Fibroblast of mammary gland (primary cell): Measurements from ENCODE around the gene PLCH2.
"Not testable (repeated sequence)": the region's sequence is repeated elsewhere in the genome, so short reads cannot be mapped to it uniquely, and the experiment has no call there.

Experiments
- DNase-seq: peaks from one replicate; pipeline ENCODE4 v3.0.0-alpha.2; 2010; ENCODE audit warnings: low read depth
- H3K4me3 ChIP-seq: 2 replicates; pipeline ENCODE4 v1.5.1; 2011; ENCODE audit warnings: low read depth, mild to moderate bottlenecking, low read length, moderate library complexity; ENCODE audit not compliant: control insufficient read depth
- CTCF ChIP-seq: conservative IDR thresholded peaks from 2 replicates; pipeline ENCODE4 v1.5.1; 2011; ENCODE audit warnings: low read depth, low read length, inconsistent platforms; ENCODE audit not compliant: control insufficient read depth, insufficient read depth

Gene PLCH2

GRCh38 chr1:2544875-2545640 lies 69.0 kb downstream of the PLCH2 start:
- no peak for TF ChIP-seq CTCF
- no peak for DNase-seq
- no peak overlapping the region for H3K4me3 ChIP-seq

DNA sequence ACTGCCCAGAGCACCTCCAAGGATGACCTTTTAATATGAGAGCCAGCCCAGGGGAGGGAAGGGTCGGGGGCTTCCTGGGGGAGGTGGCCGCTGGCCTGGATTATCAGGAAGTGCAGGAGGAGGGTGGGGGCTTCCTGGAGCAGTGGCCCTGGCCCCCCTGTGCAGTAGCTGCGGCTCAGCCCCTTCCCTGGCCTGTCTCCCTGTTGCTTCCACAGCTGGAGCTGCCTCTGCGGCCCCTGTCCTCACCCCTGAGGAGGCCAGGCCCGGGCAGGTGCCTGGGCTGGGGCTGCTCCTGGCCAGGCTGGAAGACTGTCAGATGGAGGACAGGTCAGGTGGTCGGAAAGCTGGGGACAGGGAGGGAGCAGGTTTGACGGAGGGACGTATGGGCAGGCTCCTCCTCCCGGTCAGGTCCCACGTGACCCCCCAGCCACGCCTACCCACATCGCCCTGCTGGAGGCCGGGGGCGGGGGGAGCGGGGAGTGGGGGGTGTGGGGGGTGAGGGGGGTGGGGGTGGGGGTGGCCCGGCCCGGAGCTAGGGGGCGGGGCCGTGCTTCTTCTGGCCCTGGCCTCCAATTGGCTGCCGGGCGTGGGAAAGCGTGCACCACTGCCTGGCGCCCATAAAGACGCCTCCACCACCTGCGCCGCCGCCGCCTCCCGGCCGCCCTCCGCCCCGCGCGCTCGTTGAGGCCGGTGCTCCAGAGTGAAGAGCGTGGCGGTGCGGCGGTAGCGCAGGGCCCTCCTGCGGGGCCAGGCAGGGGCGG lies 69.8 kb downstream of the PLCH2 start:
- DNase-seq, result peak; percentile 58
- TF ChIP-seq CTCF, result no peak
- peak overlapping the region; percentile 41 for H3K4me3 ChIP-seq

- DNase-seq, result peak; percentile 55
- peak overlapping the region; percentile 41 for H3K4me3 ChIP-seq
- no peak for TF ChIP-seq CTCF
These were observed 70.6 kb downstream of the PLCH2 start for GRCh38 chr1:2546515-2547209.

- no peak overlapping the region for H3K4me3 ChIP-seq
- no peak for TF ChIP-seq CTCF
- DNase-seq, result no peak
These were observed 71.3 kb downstream of the PLCH2 start for GRCh38 chr1:2547210-2548067.

DNA sequence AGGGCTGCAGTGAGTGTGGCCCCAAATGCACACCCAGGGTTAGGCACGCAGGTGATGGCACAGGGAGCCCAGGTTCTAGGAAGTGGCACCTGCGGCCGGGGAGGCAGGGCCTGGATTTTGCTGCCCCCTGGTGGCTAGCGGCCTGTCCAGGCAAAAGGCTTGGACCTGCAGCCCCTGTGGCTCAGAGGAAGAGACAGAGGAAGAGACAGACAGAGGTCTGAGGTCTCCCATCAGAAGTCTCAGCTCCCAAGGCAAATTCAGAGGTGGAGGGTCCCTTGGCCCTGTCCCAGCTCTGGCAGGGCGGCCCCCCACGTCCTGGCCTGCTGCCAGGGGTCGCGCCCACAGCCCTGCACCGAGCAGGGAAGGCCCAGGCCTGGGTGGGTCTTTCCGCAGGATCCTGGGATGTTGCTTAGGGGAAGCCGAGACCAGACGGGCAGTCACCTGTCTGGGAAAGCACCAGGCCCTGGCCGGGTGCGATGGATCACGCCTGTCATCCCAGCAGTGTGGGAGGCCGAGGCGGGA lies 72.0 kb downstream of the PLCH2 start:
- DNase-seq, result peak; percentile 57
- no peak overlapping the region for H3K4me3 ChIP-seq
- peak; percentile 84 for TF ChIP-seq CTCF

DNA sequence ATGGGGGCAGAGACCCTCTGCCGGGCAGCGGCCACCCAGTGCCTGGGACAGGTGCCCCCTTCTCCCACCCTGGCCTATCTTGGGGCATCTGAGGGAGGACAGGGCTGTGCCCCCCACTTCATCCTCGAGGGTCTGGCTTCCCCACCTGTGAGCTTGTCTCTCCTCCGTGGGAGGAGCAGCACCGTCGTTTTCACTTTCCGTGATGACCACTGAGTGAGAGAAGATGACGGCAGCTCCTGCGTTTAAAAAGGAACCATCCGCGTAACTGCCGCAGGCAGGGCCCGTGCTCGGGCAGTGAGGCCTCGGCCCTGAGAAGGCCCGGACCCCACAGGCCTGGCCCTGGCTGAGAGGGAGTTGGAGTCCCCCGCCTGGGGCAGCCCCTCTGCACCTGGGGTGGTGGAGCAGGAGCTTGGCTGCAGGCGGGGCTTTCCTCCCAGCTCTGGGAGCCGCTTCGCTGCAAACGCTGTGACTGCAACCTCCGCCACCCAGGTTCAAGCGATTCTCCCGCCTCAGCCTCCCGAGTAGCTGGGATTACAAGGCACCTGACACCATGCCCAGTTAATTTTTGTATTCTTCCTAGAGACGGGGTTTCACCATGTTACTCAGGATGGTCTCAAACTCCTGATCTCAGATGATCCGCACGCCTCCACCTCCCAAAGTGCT lies 73.4 kb downstream of the PLCH2 start:
- not testable (repeated sequence) for H3K4me3 ChIP-seq, DNase-seq

GRCh38 chr1:2550309-2550861 lies 74.3 kb downstream of the PLCH2 start:
- H3K4me3 ChIP-seq, DNase-seq: not testable (repeated sequence)

DNA sequence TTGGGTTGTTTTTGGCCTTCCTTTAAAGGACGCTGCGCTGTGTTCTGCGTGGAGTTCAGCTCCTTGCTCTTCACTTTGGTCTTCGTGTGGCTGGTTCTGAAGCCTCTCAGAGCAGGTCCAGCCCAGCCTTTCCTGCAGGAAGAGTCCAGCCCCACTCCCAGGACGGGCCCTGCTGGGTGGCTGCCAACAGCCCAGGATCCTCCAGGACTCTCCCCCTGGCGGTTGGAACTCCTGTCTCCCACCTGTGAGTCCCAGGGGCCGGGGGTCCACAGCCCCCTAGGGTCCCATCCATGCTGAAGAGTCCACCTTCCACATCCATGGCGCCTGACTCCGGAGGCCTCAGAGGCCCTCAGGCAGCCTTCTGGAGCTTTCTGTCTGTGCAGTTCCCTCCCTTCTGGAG lies 75.5 kb downstream of the PLCH2 start:
- H3K4me3 ChIP-seq, DNase-seq: not testable (repeated sequence)
